Skin of body (tissue), 2 donors: ENCODE results near the gene RAB17. TPM values are rescaled to one million over a fixed set of nuclear protein-coding genes. Genes with fewer than 3 reads are reported as not detected.

ENCODE experiments used
- DNase-seq: peaks from one replicate; lab custom pipeline; 2025; lab: John Stamatoyannopoulos, UW
- total RNA-seq: library from RNA; depleted of rRNA; stranded (reverse); fragments of >200 nt; gene quantifications from one replicate; pipeline ENCODE4 v1.2.3, GENCODE V29; 2014

Gene RAB17
- total RNA-seq: 0.59 TPM

GRCh38 chr2:237590272-237591140 lies at the start of gene RAB17:
RAB17 (minus strand) TSS chr2:237590734; CDS start chr2:237586154, 4,580 bp downstream.
- no peak for DNase-seq

- no peak for DNase-seq
Observed at GRCh38 chr2:237639836-237640220, 49.3 kb upstream of the RAB17 start.

- no peak for DNase-seq
Observed at GRCh38 chr2:237639052-237639835, 48.7 kb upstream of the RAB17 start.

- no peak for DNase-seq
Observed at GRCh38 chr2:237638176-237638575, 47.6 kb upstream of the RAB17 start.

GRCh38 chr2:237637429-237638135 lies 47.0 kb upstream of the RAB17 start:
- DNase-seq: no peak

- DNase-seq: no peak
Observed at GRCh38 chr2:237636578-237636977, 46.0 kb upstream of the RAB17 start.

- no peak for DNase-seq
Observed at GRCh38 chr2:237633061-237633561, 42.6 kb upstream of the RAB17 start.

- no peak for DNase-seq
Observed at GRCh38 chr2:237631801-237632585, 41.5 kb upstream of the RAB17 start.

GRCh38 chr2:237631007-237631785 lies 40.7 kb upstream of the RAB17 start:
- DNase-seq: no peak

GRCh38 chr2:237630216-237631000 lies 39.9 kb upstream of the RAB17 start:
- DNase-seq: no peak

- DNase-seq: no peak
Observed at GRCh38 chr2:237629739-237630138, 39.2 kb upstream of the RAB17 start.

- DNase-seq: no peak
Observed at GRCh38 chr2:237629188-237629534, 38.6 kb upstream of the RAB17 start.

GRCh38 chr2:237628247-237629187 lies 38.0 kb upstream of the RAB17 start:
- no peak for DNase-seq

- no peak for DNase-seq
Observed at GRCh38 chr2:237627441-237628246, 37.1 kb upstream of the RAB17 start, which contains the start of gene LRRFIP1. LRRFIP1 (plus strand) TSS chr2:237627587; CDS start chr2:237627645, 58 bp downstream.

GRCh38 chr2:237626813-237627440 lies 36.4 kb upstream of the RAB17 start:
- DNase-seq: no peak

GRCh38 chr2:237625777-237626176 lies 35.2 kb upstream of the RAB17 start:
- no peak for DNase-seq

GRCh38 chr2:237625216-237625705 lies 34.7 kb upstream of the RAB17 start:
- no peak for DNase-seq
